Activated CD8-positive, alpha-beta T cell treated with anti-CD3 and anti-CD28 coated beads for 36 hours (primary cell): ENCODE data around the gene PHLDB1. TPM values are rescaled to one million over a fixed set of nuclear protein-coding genes. Genes with fewer than 3 reads are reported as not detected.

Experiments used
- ATAC-seq: fragments of 200-7000 bp; cut with Tn5 transposase; one replicate; pipeline ENCODE4 v1.10.0; 2021; ENCODE audit warnings: mild to moderate bottlenecking, moderate library complexity
- CTCF ChIA-PET: fragments of 350-600 bp; sonication (Branson Sonifier 250); formaldehyde crosslinking; loops from one replicate; lab custom pipeline; 2021; ENCODE audit warnings: antibody characterized with exemption; lab: Charles Lee
- POLR2A ChIA-PET: fragments of 350-600 bp; sonication (Branson Sonifier 250); formaldehyde crosslinking; loops from one replicate; lab custom pipeline; 2021; ENCODE audit warnings: antibody characterized with exemption; lab: Charles Lee
- DNase-seq: peaks from one replicate; pipeline ENCODE4 v3.0.0-alpha.2; 2020
- H3K27ac Mint-ChIP-seq: one replicate; pipeline ENCODE4 v1.8.0; 2021; ENCODE audit warnings: mild to moderate bottlenecking, mixed read lengths
- H3K27me3 Mint-ChIP-seq: one replicate; pipeline ENCODE4 v1.8.0; 2021; ENCODE audit warnings: mixed read lengths
- H3K36me3 Mint-ChIP-seq: one replicate; pipeline ENCODE4 v1.8.0; 2021; ENCODE audit warnings: low read depth, mixed read lengths
- H3K4me1 Mint-ChIP-seq: one replicate; pipeline ENCODE4 v1.8.0; 2021; ENCODE audit warnings: low read depth, mixed read lengths
- H3K4me3 Mint-ChIP-seq: one replicate; pipeline ENCODE4 v1.8.0; 2021; ENCODE audit warnings: mild to moderate bottlenecking, moderate library complexity, mixed read lengths
- H3K9me3 Mint-ChIP-seq: one replicate; pipeline ENCODE4 v1.8.0; 2021; ENCODE audit warnings: mixed read lengths
- CTCF ChIP-seq: fragments of 200-600 bp; IDR thresholded peaks from one replicate; pipeline ENCODE4 v1.8.0; 2022; ENCODE audit warnings: antibody characterized with exemption, mild to moderate bottlenecking
- intact Hi-C: fragments of 100-400 bp; cut with micrococcal nuclease; formaldehyde crosslinking; loops from one replicate; pipeline ENCODE4 v1.10.0; 2022
- total RNA-seq, 2 experiments: library from RNA; stranded (reverse); gene quantifications; one replicate each; pipeline ENCODE4 v1.2.3, GENCODE V29; 2021

Gene PHLDB1
- total RNA-seq, 2 experiments from 2014 or later, result 3.0 to 5.1 TPM

- no peak for TF ChIP-seq CTCF
- H3K36me3 Mint-ChIP-seq, result no peaks in the 10 kb centered on the region
- H3K4me1 Mint-ChIP-seq, result peaks cover 9% of the 10 kb centered on the region
- POLR2A ChIA-PET, result interaction anchor here (0.9 kb wide), 1 partner anchor 20 kb away, joined by 3 read pairs; no protein-coding TSS in a partner anchor
- peaks cover 14% of the 10 kb centered on the region for H3K27me3 Mint-ChIP-seq
- no peak overlapping the region for H3K4me3 Mint-ChIP-seq
- CTCF ChIA-PET, result interaction anchor here (1.4 to 2.2 kb wide), 2 partner anchors 10 to 24 kb away, joined by 3 to 7 read pairs; no protein-coding TSS in a partner anchor
- intact Hi-C loops, result no loop called here
- DNase-seq (no peak), ATAC-seq (no peak)
- H3K9me3 Mint-ChIP-seq, result no peaks in the 10 kb centered on the region
- no peak overlapping the region for H3K27ac Mint-ChIP-seq
Observed at GRCh38 chr11:118618991-118619375, 11.6 kb downstream of the PHLDB1 start.

GRCh38 chr11:118619444-118620197 is 12.2 kb downstream of the PHLDB1 start:
- no peak for TF ChIP-seq CTCF
- DNase-seq (no peak), ATAC-seq (peak; percentile 38)
- ChIA-PET CTCF (interaction anchor here (1.4 to 2.2 kb wide), 2 partner anchors 10 to 25 kb away, joined by 3 to 7 read pairs; no protein-coding TSS in a partner anchor), POLR2A (interaction anchor here (0.9 kb wide), 1 partner anchor 19 kb away, joined by 3 read pairs; no protein-coding TSS in a partner anchor)
- intact Hi-C loops, result no loop called here
- Mint-ChIP-seq H3K4me1 (peaks cover 9% of the 10 kb centered on the region), H3K27ac (no peak overlapping the region), H3K36me3 (no peaks in the 10 kb centered on the region), H3K9me3 (no peaks in the 10 kb centered on the region), H3K4me3 (no peak overlapping the region), H3K27me3 (peaks cover 14% of the 10 kb centered on the region)

- no peak for ATAC-seq
- intact Hi-C loops, result no loop called here
- DNase-seq, result no peak
- ChIA-PET POLR2A (no interaction called here), CTCF (interaction anchor here (1.4 to 1.8 kb wide), 2 partner anchors 9 to 25 kb away, joined by 5 to 6 read pairs; no protein-coding TSS in a partner anchor)
- H3K36me3 Mint-ChIP-seq, result no peaks in the 10 kb centered on the region
- H3K27me3 Mint-ChIP-seq, result peaks cover 14% of the 10 kb centered on the region
- peak overlapping the region; percentile 53 for H3K4me3 Mint-ChIP-seq
- no peak for TF ChIP-seq CTCF
- no peaks in the 10 kb centered on the region for H3K9me3 Mint-ChIP-seq
- peaks cover 9% of the 10 kb centered on the region for H3K4me1 Mint-ChIP-seq
- H3K27ac Mint-ChIP-seq, result no peak overlapping the region
Observed at GRCh38 chr11:118620529-118621070, 13.2 kb downstream of the PHLDB1 start.

GRCh38 chr11:118621071-118621783 is 13.8 kb downstream of the PHLDB1 start:
- Mint-ChIP-seq H3K4me3 (peak overlapping the region; percentile 53), H3K27ac (no peak overlapping the region), H3K27me3 (peaks cover 14% of the 10 kb centered on the region), H3K36me3 (no peaks in the 10 kb centered on the region), H3K4me1 (peaks cover 9% of the 10 kb centered on the region), H3K9me3 (no peaks in the 10 kb centered on the region)
- DNase-seq (peak; percentile 44), ATAC-seq (peak; percentile 74)
- POLR2A ChIA-PET, result interaction anchor here (0.6 kb wide), 1 partner anchor 96 kb away, joined by 3 read pairs; no protein-coding TSS in a partner anchor
- intact Hi-C loops, result no loop called here
- CTCF ChIA-PET, result interaction anchor here (0.9 to 2.2 kb wide), 6 partner anchors 10 to 37 kb away, joined by 3 to 7 read pairs (median 5); no protein-coding TSS in a partner anchor
- TF ChIP-seq CTCF, result no peak
